Neutrophil (primary cell): ENCODE results near the gene THBS2.

Experiments used
- H3K27ac ChIP-seq: fragments of 200-600 bp; sonication (generic); 2 replicates; pipeline ENCODE4 v1.5.1; 2016; ENCODE audit warnings: mild to moderate bottlenecking, moderate library complexity
- H3K27me3 ChIP-seq: fragments of 200-600 bp; sonication (generic); 2 replicates; pipeline ENCODE4 v1.6.0; 2016; ENCODE audit warnings: mild to moderate bottlenecking
- H3K36me3 ChIP-seq: fragments of 200-600 bp; sonication (generic); 2 replicates; pipeline ENCODE4 v1.5.1; 2017
- H3K4me1 ChIP-seq, 2 experiments: fragments of 200-600 bp in 1 of 2; sonication (generic) in 1 of 2; 1 replicate in 1 of 2; 2 replicates in 1 of 2; pipeline versions ENCODE4 v1.5.1 to v1.6.1; 2013 to 2016; ENCODE audit warnings: low read depth in 1 of 2, low read length in 1 of 2, mild to moderate bottlenecking in 1 of 2, moderate library complexity in 1 of 2; ENCODE audit not compliant: control insufficient read depth in 1 of 2, insufficient read depth in 1 of 2
- H3K4me3 ChIP-seq, 2 experiments: fragments of 200-600 bp in 1 of 2; sonication (generic) in 1 of 2; 1 replicate in 1 of 2; 2 replicates in 1 of 2; pipeline ENCODE4 v1.5.1; 2013 to 2016; ENCODE audit warnings: low read depth in 1 of 2, low read length in 1 of 2, mild to moderate bottlenecking in 1 of 2, moderate library complexity in 1 of 2
- H3K9me3 ChIP-seq: fragments of 200-600 bp; sonication (generic); 2 replicates; pipeline ENCODE4 v1.5.1; 2016
- TF ChIP-seq, protein P1 (sequence below): fragments of 200-600 bp; sonication (generic); IDR thresholded peaks from 2 replicates; pipeline ENCODE4 v1.5.1; 2016; ENCODE audit warnings: antibody characterized with exemption

Gene THBS2

DNA sequence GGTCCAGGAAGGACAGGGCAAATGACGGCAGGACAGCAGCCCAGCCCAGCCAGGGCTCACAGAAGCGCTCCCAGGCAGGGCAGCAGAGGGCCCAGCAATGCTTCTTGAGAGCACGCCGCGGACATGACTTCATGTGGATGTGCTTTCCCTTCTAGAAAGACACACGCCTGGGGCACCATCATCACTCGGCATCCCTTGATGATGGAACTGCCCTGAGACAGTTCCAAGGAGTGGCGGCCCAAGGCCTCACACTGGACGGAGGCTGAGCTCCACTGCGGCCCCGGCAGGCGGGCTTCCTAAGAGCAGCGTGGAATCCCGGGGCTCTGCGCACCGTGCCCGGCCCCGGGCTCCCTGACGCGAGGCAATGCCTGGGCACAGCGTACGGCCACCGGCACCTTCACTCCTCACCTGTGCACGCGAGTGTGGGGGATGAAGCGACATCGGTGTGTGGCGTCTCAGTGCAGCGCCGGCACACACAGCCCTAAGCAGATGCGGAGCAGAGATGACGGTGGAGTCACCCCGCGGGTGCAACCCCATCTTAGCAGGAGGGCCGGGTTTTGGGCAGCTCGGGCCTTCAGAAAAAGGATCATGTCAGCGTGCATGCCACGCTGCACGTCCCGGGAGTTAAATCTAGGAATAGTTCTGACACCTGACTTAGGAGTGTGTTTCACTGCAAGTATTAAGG, 86.6 kb downstream of the THBS2 start:
- H3K9me3 ChIP-seq = no peaks in the 10 kb centered on the region
- TF ChIP-seq, protein P1, sequence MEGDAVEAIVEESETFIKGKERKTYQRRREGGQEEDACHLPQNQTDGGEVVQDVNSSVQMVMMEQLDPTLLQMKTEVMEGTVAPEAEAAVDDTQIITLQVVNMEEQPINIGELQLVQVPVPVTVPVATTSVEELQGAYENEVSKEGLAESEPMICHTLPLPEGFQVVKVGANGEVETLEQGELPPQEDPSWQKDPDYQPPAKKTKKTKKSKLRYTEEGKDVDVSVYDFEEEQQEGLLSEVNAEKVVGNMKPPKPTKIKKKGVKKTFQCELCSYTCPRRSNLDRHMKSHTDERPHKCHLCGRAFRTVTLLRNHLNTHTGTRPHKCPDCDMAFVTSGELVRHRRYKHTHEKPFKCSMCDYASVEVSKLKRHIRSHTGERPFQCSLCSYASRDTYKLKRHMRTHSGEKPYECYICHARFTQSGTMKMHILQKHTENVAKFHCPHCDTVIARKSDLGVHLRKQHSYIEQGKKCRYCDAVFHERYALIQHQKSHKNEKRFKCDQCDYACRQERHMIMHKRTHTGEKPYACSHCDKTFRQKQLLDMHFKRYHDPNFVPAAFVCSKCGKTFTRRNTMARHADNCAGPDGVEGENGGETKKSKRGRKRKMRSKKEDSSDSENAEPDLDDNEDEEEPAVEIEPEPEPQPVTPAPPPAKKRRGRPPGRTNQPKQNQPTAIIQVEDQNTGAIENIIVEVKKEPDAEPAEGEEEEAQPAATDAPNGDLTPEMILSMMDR = no peak
- no peaks in the 10 kb centered on the region for H3K36me3 ChIP-seq
- H3K4me3 ChIP-seq = no peak overlapping the region
- H3K27ac ChIP-seq = no peak overlapping the region
- no peaks in the 10 kb centered on the region for H3K4me1 ChIP-seq
- no peaks in the 10 kb centered on the region for H3K27me3 ChIP-seq
